NCI-H510A treated with DMSO at 0.1 percent for 48 hours (cell line): ENCODE measurements around the gene PCDH9.

Experiments used
- DNase-seq: peaks from one replicate; lab custom pipeline; 2025; lab: John Stamatoyannopoulos, UW

PCDH9 gene

DNA sequence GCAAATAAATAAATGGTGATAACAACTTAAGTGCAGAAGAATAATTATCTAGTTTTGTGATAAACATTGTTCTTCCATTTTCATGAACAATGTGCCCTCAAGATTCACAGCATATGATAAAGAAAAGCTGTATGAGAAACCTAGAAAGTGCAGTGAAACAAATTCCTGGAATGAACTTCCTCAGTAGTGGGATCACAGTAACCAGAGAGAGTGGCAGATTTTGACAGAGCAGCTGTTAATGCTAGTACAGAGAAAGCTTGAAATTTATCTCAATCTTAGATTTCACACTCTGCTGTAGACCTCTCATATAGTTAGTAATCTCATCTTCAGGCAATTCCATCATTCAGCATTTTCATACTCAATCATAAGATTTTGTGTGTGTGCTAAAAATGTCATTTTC lies 664.9 kb downstream of the PCDH9 start:
- DNase-seq = no peak

DNA sequence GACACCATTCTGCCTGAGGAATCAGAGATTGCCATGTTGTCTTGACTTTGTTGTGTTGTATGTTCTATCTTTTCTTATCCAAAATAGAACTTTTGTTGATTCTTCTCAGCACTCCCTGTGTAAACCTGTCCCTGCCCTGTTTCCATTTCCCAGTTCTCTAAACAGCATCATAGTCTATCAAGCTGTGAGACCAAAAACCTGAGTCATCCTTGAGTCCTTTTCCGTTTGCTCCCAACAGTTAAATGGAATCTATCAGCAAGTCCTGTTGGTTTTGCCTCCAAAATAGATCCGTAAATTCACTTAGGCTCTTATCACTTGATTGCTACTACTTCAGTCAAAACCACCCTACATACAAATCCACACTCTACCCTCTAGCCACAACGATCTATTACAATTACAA lies 667.1 kb downstream of the PCDH9 start:
- no peak for DNase-seq

DNA sequence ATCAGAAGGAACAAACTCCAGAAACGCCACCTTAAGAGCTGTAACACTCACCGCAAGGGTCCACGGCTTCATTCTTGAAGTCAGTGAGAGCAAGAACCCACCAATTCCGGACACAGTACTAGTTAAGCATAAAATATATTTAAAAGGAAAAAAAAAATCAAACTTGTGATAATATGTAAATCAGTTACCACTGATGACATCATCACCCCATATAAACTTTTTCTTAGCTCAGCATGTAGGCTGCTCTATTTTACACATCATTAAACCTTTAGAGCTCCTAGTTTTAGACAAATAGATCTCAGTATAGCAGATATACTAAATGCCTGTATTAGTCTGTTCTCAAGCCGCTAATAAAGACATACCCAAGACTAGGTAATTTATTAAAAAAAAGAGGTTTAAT lies 668.1 kb downstream of the PCDH9 start:
- no peak for DNase-seq

DNA sequence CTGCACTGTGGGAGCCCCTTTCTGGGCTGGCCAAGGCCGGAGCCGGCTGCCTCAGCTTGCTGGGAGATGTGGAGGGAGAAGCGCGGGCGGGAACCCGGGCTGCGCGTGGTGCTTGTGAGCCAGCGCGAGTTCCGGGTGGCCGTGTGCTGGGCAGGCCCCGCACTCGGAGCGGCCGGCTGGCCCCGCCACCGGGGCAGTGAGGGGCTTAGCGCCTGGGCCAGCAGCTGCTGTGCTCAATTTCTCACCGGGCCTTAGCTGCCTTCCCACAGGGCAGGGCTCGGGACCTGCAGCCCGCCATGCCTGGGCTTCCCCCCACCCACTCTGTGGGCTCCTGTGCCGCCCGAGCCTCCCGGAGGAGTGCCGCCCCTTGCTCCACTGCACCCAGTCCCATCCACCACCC lies 669.1 kb downstream of the PCDH9 start:
- no peak for DNase-seq

DNA sequence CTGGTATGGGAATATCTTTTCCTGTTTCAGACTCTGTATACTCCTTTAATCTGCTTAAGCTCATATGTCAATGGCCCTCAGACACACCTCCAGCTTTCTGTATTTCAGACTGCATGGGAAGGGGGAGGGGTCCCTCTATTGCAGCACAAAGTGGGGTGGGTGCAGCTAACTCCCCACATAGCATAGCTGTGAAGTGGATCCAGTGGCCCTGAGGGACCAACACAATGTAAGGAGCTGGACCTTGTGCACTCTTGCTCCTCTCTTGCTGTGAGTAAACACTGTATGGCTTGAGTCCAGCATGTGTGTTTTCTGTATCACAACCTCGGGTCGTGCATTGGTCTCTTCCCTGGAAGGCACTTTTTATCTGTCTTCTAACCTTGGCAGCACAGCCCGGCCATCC lies 669.9 kb downstream of the PCDH9 start:
- DNase-seq = no peak

DNA sequence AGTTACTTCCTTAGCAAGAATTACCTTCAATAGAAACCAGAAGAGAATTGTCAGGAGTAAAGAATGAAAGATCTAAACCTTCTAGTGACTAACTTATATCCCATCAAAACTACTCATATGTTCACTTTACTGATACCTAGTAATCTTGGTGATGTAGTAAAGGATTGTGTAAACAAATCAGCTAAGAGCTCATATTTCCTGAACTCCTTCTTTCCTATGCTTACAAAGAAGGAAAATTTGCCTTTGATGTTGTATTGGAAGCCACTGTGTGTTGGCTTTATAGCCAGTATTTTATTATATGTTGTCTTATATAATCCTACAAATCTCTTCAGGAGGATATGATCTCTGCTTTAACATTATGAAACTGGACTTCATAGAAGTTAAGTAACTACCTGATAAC lies 671.0 kb downstream of the PCDH9 start:
- DNase-seq = no peak

DNA sequence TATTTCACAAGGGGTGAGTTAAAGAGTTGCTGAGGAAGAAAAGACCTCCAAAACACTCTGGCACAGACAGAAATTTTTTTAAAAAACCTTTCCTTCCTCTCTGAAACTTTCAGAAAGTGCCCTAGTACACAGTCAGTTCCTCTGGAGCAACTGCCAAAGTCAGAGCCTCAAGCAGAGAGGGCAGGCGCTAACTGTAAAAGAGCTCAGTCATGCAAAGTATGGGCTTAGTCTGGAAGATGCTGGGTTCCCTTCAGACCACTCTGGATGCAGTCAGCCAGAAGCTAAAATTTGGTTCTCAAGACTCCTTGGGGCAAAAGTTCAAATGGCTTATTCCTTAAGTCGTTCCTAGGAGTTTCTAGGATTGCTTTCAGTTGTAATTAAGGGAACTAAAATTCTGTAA lies 671.6 kb downstream of the PCDH9 start:
- no peak for DNase-seq

DNA sequence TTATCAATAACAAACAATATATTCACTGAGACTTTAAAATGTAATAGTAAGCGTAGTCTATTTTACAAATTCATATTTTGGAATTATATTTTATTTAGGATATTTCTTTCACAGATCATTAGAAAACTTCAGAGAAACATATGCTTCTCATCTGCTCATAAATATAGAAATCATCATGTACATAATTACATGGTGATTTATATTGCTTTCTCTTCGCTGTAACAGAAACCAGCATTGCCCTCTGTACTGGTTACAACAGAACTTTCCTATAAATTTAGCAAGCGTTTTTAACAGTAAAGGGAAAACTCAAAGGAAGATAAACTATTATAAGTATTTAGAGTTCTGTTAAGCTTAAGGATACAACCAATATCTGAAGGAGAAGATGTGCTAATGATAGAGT lies 672.8 kb downstream of the PCDH9 start:
- DNase-seq = no peak

DNA sequence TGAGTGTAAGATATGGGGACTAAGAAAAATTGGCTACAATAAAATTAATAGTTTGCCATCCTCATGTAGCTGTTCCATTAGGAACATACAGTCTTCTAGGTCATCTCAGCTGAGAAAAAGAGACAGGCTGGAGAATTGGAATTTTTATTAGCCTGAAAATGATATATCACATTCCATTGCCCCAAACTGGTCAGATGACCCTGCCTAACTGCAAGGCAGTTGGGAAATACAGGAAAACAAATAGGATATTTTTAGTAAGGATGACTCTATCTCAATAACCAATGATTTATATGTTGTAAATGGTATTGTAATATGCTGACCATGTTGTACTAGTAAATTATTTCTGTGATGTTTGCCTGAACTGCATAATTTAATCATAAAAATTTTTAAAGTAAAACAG lies 673.8 kb downstream of the PCDH9 start:
- DNase-seq = no peak

DNA sequence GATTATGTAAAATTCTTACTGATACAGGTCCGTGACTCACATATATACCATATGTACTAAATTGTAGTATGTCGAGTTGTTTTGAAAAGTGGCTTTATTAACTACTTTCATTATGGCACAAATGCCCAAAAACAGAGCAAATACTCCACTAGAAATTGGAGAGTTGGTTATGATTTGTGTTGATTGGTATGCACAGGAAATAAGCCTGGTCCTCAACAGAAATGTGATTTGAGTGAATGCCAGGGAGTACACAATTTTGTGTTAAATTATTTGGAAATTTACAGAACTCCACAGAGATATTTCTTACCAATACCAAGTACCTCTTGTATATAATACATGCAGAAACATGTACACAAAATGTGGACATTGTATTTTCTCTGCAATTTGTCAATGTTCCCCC lies 676.7 kb downstream of the PCDH9 start:
- no peak for DNase-seq

DNA sequence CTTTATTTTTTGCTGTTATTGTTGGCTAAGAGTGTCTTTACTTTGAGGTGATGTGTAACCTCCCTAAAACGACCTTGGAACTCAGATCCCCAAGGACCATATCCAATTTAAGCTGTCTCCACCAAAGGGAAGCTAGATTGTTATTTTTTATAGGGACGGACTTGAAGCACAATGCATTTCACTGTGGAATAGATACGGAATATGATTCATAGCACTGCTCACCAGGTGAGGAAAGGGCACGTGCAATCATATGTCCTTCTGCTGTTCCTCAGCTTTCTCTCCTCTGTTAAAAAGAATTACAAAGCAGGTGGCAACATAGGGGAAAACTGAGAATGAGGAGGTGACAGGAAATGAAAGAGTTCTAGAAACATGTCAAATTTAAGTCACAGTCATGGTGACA lies 679.0 kb downstream of the PCDH9 start:
- DNase-seq = no peak

DNA sequence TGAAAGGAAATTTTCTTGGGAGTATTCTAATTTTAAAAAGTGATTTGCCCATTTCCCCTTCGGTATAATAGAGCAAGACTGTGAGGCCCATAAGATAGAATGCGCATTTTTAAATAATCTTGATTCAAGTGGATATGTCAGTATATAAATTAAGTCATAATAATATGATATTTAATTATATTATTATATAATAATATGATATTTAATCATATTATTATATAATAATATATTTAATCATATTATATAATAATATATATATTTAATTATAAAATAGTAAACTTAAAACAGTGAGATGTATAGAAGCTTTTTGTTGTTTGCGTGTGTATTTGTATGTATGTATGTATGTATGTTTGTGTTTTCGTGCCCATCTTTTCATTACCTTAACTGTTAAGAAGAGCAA lies 682.5 kb downstream of the PCDH9 start:
- DNase-seq = no peak

DNA sequence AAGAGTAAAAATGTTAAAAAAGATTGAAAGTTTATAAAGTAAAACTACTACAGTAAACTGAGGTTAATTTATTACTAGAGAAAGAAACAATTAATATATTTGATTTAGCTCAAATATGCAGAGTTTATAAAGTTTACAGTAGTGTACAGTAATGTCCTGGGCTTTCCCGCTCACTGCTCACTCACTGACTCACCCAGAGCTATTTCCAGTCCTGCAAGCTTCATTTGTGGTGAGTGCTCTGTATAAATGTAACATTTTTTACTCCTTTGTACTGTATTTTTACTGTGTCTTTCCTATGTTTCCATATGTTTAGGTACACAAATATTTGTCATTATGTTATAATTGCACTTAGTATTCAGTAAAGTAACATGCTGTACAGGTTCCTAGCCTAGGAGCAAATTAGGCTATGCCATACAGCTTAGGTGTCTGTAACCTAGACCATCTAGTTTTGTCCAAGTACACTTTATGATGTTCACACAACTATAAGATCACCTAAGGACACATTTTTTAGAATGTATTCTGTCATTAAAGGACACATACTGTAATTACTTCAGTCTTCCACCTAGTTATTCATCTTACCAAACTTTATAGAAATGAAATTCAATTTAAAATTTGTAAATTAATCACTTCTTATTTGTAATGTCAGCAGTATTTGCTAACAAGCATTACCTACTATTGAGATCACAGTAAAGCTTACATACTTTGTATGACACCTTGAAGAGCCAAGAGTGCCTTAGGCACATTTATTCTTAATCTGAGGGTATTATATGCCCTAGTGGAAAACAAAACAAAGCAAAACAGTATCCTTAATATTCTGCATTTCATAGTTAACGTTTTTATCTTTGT lies 683.4 kb downstream of the PCDH9 start:
- DNase-seq = no peak

DNA sequence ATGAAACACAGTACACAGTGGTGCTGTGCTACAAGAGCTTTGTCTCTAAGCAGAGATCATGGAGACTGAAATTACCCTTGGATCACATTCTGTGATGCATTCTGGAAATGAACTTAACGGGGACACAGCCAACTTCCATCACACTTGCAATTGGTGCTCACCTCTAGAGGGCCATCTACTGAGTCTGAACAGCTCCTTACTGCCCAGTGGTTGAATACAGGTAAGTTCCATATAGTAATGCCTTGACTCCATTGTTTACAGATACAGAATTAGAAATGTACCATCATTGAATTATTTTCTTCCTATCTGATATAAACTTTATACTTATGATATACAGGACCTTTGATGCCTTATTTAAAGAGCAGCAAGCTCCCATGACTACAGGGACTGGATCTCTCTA lies 686.4 kb downstream of the PCDH9 start:
- no peak for DNase-seq

DNA sequence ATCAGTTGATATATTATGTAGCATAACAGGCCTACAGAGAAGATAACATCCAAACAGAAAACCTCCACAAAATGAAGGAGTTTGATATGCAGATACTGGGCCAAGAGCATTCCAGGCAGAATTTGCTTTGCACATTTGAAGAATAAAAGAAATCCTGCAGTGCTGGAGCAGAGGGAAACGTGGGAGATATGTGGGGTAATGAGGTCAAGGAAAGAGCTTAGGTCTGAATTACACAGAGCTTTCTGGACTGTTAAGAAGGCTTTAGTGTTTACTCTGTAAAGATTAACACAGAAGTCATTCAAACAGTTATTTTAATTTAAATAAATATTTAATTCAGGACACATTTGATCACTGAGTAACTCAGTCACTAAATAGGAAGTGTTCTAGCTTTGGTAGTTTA lies 692.7 kb downstream of the PCDH9 start:
- no peak for DNase-seq

DNA sequence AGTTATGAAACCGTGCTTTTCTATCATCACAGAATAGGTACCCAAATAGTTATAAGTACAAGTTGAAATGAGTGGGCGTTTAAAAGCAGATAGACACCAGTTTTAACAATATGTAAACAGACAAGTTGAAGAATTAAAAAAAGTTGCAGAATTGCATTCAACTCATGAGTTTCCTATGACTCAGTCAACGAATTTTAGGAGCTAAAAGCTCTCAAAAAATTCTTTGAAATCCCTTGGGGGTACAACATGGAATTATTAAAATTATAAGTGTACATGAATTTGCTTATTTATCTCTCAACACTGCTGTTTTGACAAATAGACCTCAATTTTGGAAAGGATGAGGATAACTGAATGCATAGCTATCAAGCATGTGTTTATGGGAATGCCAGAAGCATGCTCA lies 693.4 kb downstream of the PCDH9 start:
- no peak for DNase-seq

DNA sequence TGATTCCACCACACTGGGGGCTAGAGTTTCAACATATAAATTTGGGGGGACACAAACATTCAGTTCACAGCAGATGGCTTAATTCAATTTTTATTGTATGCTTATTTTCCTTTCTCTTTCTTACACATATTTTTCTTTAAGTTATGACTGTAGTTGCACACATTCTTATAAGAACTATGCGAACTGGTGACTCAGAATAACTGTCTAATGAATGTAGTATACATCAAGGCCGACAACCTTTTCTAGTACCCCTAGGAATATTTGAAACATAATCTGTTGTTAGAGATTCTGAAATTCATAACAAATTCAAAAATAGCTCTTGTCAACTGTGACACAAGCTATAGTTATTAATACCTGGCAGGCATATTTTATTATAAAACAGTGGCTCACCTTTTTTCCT lies 695.6 kb downstream of the PCDH9 start:
- DNase-seq = no peak

DNA sequence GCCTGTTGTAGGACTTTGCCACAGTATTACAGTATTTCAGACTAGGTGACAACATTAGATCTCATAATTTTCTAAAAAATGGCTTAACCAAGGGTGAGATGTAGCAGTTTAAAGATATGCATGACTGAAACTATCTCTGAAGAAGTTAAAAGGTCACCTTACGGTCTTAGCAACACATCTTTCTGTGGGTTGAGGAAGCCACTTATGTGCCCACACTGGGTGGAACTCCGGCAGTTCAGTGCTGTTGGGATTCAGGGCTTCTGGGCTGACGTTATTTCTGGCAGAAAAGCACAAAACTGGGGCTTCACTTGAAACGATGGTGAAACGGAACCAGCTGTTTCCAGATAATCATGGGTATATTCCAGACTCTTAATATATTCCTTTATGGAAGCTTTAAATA lies 697.3 kb downstream of the PCDH9 start:
- no peak for DNase-seq

DNA sequence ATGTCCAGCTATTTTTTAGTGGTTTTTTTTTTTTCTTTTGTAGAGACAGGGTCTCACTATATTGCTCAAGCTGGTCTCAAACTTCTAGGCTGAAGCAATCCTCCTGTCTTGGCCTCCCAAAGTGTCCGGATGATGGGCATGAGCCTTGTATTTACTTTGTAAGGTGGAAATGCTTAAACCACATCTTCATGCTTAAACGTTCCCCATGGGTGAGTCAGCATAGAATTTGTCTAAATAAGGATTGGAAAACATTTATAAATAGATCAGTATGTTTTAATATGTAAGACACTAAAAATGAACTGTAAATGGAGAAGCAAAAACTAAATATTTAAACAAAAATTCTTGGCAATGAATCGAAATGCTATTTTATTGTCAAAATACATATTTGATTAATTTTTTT lies 698.0 kb downstream of the PCDH9 start:
- DNase-seq = no peak

DNA sequence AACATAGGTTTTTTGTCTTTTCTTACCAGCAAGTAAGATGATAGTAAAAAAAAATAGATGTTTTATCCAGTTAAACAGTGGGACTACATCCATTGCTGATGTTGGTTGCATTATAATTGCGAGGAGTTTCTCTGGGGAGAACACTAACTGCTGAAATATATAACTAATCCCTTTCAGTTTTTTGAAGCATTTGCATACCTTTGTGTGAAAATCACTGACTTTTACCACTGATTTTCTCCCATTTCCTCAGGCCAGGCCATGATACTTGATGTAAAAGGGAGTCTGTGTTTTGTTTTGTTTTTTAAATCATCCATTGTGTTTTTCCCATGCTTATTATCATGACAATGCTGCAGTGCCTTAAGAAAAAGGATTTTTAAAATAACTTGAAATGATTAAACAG lies 699.5 kb downstream of the PCDH9 start:
- DNase-seq = no peak

DNA sequence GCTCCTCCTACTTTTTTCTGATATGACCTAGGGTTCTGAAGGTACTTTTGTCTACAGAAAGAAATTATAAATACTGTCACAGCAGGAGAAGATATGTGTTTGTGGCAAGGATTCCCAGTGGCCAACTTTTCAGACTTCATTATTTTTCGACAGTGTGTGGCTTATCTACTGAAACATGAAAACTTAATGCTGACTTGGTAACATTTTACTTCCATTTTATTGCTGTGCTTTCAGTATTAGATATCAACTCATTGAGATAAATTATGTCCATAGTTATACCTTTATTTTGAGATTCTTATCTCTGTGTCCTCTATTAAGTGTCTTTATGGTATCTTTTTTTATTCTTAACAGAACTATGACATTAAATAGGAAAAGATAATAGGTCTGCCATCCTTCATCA lies 700.0 kb downstream of the PCDH9 start:
- DNase-seq = no peak

DNA sequence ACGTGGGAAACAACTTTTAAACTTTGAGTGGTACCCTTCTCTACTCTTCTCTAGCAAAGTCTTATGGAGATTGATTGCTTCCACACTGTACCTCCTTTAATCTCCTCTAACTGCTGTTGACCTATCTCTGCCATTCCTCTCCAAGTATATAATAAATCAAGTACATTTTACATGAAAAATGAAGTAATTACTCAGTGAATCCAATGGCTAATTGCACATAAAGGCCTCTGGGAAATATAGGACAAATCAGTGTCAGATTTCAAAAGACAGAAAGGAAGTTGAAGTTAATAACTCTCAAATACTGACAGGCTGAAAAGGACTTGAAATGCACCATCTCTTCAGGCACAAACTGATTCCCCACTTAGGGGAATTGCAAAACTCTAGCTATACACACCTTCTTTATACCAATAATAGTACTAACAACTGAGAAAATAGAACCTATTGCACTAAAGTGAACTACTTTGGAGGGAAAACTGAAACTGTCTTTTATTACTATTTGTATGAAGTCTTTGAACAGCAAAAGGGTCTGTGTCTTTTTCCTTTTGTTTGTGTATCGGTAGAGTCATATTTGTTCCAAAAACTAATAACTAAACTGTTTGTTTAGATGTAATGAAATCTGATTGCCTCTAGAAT lies 701.1 kb downstream of the PCDH9 start:
- DNase-seq = peak; percentile 3

DNA sequence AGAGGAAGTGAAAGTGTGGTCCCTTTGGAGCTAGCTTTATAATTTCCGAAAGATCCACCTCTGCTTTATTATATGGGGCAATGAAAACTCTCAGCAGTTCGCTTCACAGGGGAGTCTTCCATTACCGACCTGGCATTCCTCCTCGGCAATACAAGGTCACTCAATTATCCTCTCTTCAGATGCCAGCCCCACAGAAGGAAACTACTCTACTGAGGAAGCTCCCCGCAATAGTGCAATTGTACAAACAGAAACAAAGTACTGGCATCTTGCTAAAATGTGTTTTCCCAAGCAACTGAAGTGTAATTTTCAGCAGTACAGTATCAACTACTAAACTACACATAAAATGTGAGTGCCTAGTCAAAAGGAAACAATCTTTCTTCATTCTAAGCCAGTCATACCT lies 702.0 kb downstream of the PCDH9 start:
- DNase-seq = no peak
